Rectal smooth muscle tissue (tissue), 1 donor: ENCODE measurements around the gene AOC2.
"Not testable (repeated sequence)": the region's sequence is repeated elsewhere in the genome, so short reads cannot be mapped to it uniquely, and the experiment has no call there.

Experiments used
- H3K27ac ChIP-seq: one replicate; pipeline ENCODE4 v1.7.0; 2013; ENCODE audit warnings: low read depth, low read length, inconsistent platforms
- H3K27me3 ChIP-seq: one replicate; pipeline ENCODE4 v1.7.0; 2013; ENCODE audit warnings: low read length; ENCODE audit not compliant: control insufficient read depth, insufficient read depth
- H3K36me3 ChIP-seq: one replicate; pipeline ENCODE4 v1.7.0; 2013; ENCODE audit warnings: low read length; ENCODE audit not compliant: control insufficient read depth, insufficient read depth
- H3K4me1 ChIP-seq: one replicate; pipeline ENCODE4 v1.7.0; 2013; ENCODE audit warnings: low read length; ENCODE audit not compliant: control insufficient read depth, insufficient read depth
- H3K4me3 ChIP-seq: one replicate; pipeline ENCODE4 v1.7.0; 2013; ENCODE audit warnings: low read length
- H3K9ac ChIP-seq: one replicate; pipeline ENCODE4 v1.7.0; 2013; ENCODE audit warnings: low read length

AOC2 gene

DNA sequence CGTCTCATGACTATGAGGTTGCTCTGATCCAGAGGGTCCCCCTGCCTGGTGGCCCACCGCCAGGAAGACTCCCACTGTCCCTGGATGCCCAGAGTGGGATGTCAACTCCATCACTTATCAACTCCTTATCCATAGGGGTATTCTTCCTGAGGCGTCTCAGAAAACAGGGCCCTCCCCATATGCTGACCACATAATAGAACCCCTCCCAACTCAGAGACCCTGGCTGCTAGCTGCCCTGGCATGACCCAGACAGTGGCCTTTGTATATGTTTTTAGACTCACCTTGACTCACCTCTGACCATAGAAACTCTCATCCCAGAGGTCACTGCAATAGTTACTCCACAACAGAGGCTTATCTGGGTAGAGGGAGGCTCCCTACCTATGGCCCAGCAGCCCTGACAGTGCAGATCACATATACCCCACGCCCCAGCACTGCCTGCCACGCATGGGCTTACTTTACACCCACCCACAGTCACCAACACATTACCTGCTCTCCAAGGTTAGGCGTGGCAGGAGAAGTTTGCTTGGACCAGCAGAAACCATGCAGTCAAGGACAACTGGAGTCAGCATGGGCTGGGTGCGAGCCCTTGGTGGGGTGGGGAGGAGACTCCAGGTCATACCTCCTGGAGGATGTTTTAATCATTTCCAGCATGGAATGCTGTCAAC lies 53.9 kb downstream of the AOC2 start:
- H3K9ac ChIP-seq = no peak overlapping the region

GRCh38 chr17:42899981-42900380 lies 55.6 kb downstream of the AOC2 start:
- H3K4me1 ChIP-seq, H3K9ac ChIP-seq, H3K27ac ChIP-seq, H3K27me3 ChIP-seq, H3K4me3 ChIP-seq, H3K36me3 ChIP-seq: not testable (repeated sequence)

More for the DNA sequence above, 53.9 kb downstream of the AOC2 start:
- no peak overlapping the region for H3K4me3 ChIP-seq
- H3K27ac ChIP-seq = no peak overlapping the region
- H3K4me1 ChIP-seq = no peaks in the 10 kb centered on the region
- H3K27me3 ChIP-seq = peaks cover 2% of the 10 kb centered on the region
- H3K36me3 ChIP-seq = no peaks in the 10 kb centered on the region
